SK-N-SH treated with all-trans-retinoic acid at 6 μM for 48 hours (cell line): Measurements from ENCODE around the gene CA9.

Experiments
- BACH2 ChIP-seq: fragments of 250-450 bp; sonication (Bioruptor Pico); IDR thresholded peaks from 2 replicates; pipeline ENCODE4 v1.9.0; 2021; ENCODE audit warnings: mild to moderate bottlenecking, borderline replicate concordance
- PATZ1 ChIP-seq: fragments of 250-450 bp; sonication (Bioruptor Pico); IDR thresholded peaks from 2 replicates; pipeline ENCODE4 v1.8.0; 2020; ENCODE audit warnings: mild to moderate bottlenecking, moderate library complexity, borderline replicate concordance
- TSHZ2 ChIP-seq: fragments of 250-450 bp; sonication (Bioruptor Pico); IDR thresholded peaks from 2 replicates; pipeline ENCODE4 v1.5.0; 2020; ENCODE audit warnings: mild to moderate bottlenecking, moderate library complexity
- ZC3H10 ChIP-seq: fragments of 250-450 bp; sonication (Bioruptor Pico); IDR thresholded peaks from 2 replicates; pipeline ENCODE4 v1.5.1; 2021; ENCODE audit warnings: mild to moderate bottlenecking, moderate library complexity

- no peak for TF ChIP-seq BACH2 (CRISPR knock-in tag)
- TF ChIP-seq PATZ1 (CRISPR knock-in tag), result no peak
- TF ChIP-seq TSHZ2 (CRISPR knock-in tag), result no peak
- no peak for TF ChIP-seq ZC3H10
These were observed 32.2 kb downstream of the CA9 start for GRCh38 chr9:35705836-35706430.
